Upper lobe of right lung (tissue), 1 donor: Measurements from ENCODE around the gene KCNH8. TPM values are rescaled to one million over a fixed set of nuclear protein-coding genes. Genes with fewer than 3 reads are reported as not detected.

Source experiments
- ATAC-seq: fragments of 200-7000 bp; cut with Tn5 transposase; one replicate; pipeline ENCODE4 v1.9.1; 2020; ENCODE audit warnings: mild to moderate bottlenecking, moderate library complexity
- DNase-seq: peaks from one replicate; pipeline ENCODE4 v3.0.0-alpha.2; 2020
- H3K27ac ChIP-seq: fragments of 200-600 bp; one replicate; pipeline ENCODE4 v1.8.0; 2022
- H3K27me3 ChIP-seq: fragments of 200-600 bp; one replicate; pipeline ENCODE4 v1.8.0; 2022; ENCODE audit warnings: mild to moderate bottlenecking
- H3K36me3 ChIP-seq: fragments of 200-600 bp; one replicate; pipeline ENCODE4 v1.8.0; 2022
- H3K4me1 ChIP-seq: fragments of 200-600 bp; one replicate; pipeline ENCODE4 v1.8.0; 2022
- H3K4me3 ChIP-seq: fragments of 200-600 bp; one replicate; pipeline ENCODE4 v1.8.0; 2022; ENCODE audit warnings: mild to moderate bottlenecking
- H3K9me3 ChIP-seq: fragments of 200-600 bp; one replicate; pipeline ENCODE4 v1.8.0; 2022
- CTCF ChIP-seq: fragments of 200-600 bp; IDR thresholded peaks from one replicate; pipeline ENCODE4 v1.8.0; 2022; ENCODE audit warnings: antibody characterized with exemption
- intact Hi-C: fragments of 100-400 bp; cut with DNase I; formaldehyde crosslinking; loops from one replicate; pipeline ENCODE4 v1.11.0; 2022
- total RNA-seq: library from RNA; stranded (reverse); fragmentation: NEBNext Ultra II Directional; extraction: Animal tissue kit (Norgen Biotek cat#: 25700); gene quantifications from one replicate; pipeline ENCODE4 v1.2.1, GENCODE V29; 2021
- donor health status: DM: no; HTN: yes; CAD: no; lungs with severe emphysema.

KCNH8 gene
- total RNA-seq, 1 donor from 2014 or later, result 0.41 TPM

- no peak for DNase-seq
- H3K36me3 ChIP-seq, result no peaks in the 10 kb centered on the region
- no peaks in the 10 kb centered on the region for H3K9me3 ChIP-seq
- H3K27ac ChIP-seq, result no peak overlapping the region
- H3K4me3 ChIP-seq, result no peak overlapping the region
- peak; percentile 9 for ATAC-seq
- no peaks in the 10 kb centered on the region for H3K27me3 ChIP-seq
- no peak for TF ChIP-seq CTCF
- intact Hi-C loops, result no loop called here
- H3K4me1 ChIP-seq, result no peaks in the 10 kb centered on the region
Observed at GRCh38 chr3:19107719-19108118, 40.6 kb upstream of the KCNH8 start.

GRCh38 chr3:19110335-19110895 is 37.9 kb upstream of the KCNH8 start:
- TF ChIP-seq CTCF, result no peak
- H3K4me3 ChIP-seq, result no peak overlapping the region
- H3K4me1 ChIP-seq, result no peaks in the 10 kb centered on the region
- H3K27me3 ChIP-seq, result no peaks in the 10 kb centered on the region
- ATAC-seq (no peak), DNase-seq (no peak)
- intact Hi-C loops, result no loop called here
- H3K9me3 ChIP-seq, result no peaks in the 10 kb centered on the region
- H3K27ac ChIP-seq, result no peak overlapping the region
- H3K36me3 ChIP-seq, result no peaks in the 10 kb centered on the region

- Histone ChIP-seq H3K4me3 (no peak overlapping the region), H3K9me3 (no peaks in the 10 kb centered on the region), H3K27ac (no peak overlapping the region), H3K27me3 (no peaks in the 10 kb centered on the region), H3K36me3 (no peaks in the 10 kb centered on the region), H3K4me1 (no peaks in the 10 kb centered on the region)
- intact Hi-C loops, result no loop called here
- ATAC-seq (no peak), DNase-seq (no peak)
- no peak for TF ChIP-seq CTCF
Observed at GRCh38 chr3:19114461-19114860, 33.8 kb upstream of the KCNH8 start.

- H3K27ac ChIP-seq, result no peak overlapping the region
- TF ChIP-seq CTCF, result no peak
- H3K36me3 ChIP-seq, result no peaks in the 10 kb centered on the region
- no peaks in the 10 kb centered on the region for H3K9me3 ChIP-seq
- H3K4me1 ChIP-seq, result no peaks in the 10 kb centered on the region
- DNase-seq (no peak), ATAC-seq (no peak)
- no peak overlapping the region for H3K4me3 ChIP-seq
- H3K27me3 ChIP-seq, result no peaks in the 10 kb centered on the region
- intact Hi-C loops, result no loop called here
Observed at GRCh38 chr3:19116239-19116638, 32.1 kb upstream of the KCNH8 start.

GRCh38 chr3:19124752-19125151 is 23.6 kb upstream of the KCNH8 start:
- Histone ChIP-seq H3K36me3 (no peaks in the 10 kb centered on the region), H3K4me3 (no peak overlapping the region), H3K4me1 (no peaks in the 10 kb centered on the region), H3K27ac (no peak overlapping the region), H3K9me3 (no peaks in the 10 kb centered on the region), H3K27me3 (no peaks in the 10 kb centered on the region)
- intact Hi-C loops, result no loop called here
- no peak for TF ChIP-seq CTCF
- ATAC-seq (no peak), DNase-seq (no peak)

GRCh38 chr3:19139863-19140262 is 8.4 kb upstream of the KCNH8 start:
- Histone ChIP-seq H3K4me1 (no peaks in the 10 kb centered on the region), H3K9me3 (no peaks in the 10 kb centered on the region), H3K27me3 (no peaks in the 10 kb centered on the region), H3K36me3 (no peaks in the 10 kb centered on the region), H3K4me3 (no peak overlapping the region), H3K27ac (no peak overlapping the region)
- intact Hi-C loops, result no loop called here
- no peak for TF ChIP-seq CTCF
- ATAC-seq (no peak), DNase-seq (no peak)
